ENCODE measurements around the gene FAM107B. TPM values are rescaled to one million over a fixed set of nuclear protein-coding genes. Genes with fewer than 3 reads are reported as not detected.
"Not testable (repeated sequence)": the region's sequence is repeated elsewhere in the genome, so short reads cannot be mapped to it uniquely, and the experiment has no call there.

FAM107B gene
- total RNA-seq, 1 donor from 2014 or later: 286 TPM

- peaks cover 85% of the 10 kb centered on the region for H3K36me3 Mint-ChIP-seq (ENCODE audit: low read depth)
- DNase-seq: no peak
- H3K4me1 Mint-ChIP-seq: peaks cover 81% of the 10 kb centered on the region
- no peak overlapping the region for H3K27ac Mint-ChIP-seq
- ChIA-PET POLR2A (interaction anchor here (0.5 to 1.8 kb wide), 3 partner anchors 9 to 33 kb away, joined by 3 to 5 read pairs (median 3); no protein-coding TSS in a partner anchor), CTCF (no interaction called here)
- TF ChIP-seq, protein P1, sequence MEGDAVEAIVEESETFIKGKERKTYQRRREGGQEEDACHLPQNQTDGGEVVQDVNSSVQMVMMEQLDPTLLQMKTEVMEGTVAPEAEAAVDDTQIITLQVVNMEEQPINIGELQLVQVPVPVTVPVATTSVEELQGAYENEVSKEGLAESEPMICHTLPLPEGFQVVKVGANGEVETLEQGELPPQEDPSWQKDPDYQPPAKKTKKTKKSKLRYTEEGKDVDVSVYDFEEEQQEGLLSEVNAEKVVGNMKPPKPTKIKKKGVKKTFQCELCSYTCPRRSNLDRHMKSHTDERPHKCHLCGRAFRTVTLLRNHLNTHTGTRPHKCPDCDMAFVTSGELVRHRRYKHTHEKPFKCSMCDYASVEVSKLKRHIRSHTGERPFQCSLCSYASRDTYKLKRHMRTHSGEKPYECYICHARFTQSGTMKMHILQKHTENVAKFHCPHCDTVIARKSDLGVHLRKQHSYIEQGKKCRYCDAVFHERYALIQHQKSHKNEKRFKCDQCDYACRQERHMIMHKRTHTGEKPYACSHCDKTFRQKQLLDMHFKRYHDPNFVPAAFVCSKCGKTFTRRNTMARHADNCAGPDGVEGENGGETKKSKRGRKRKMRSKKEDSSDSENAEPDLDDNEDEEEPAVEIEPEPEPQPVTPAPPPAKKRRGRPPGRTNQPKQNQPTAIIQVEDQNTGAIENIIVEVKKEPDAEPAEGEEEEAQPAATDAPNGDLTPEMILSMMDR (IDR thresholded peaks at IDR 0.05): no peak
- intact Hi-C loops (cut with micrococcal nuclease): no loop called here
- no peak for ATAC-seq (ENCODE audit: low read depth)
- no peaks in the 10 kb centered on the region for H3K9me3 Mint-ChIP-seq
- no peaks in the 10 kb centered on the region for H3K27me3 Mint-ChIP-seq
- H3K4me3 Mint-ChIP-seq: no peak overlapping the region
These were observed 182.1 kb downstream of the FAM107B start for GRCh38 chr10:14592566-14592965.

GRCh38 chr10:14592026-14592425 lies 182.7 kb downstream of the FAM107B start:
- no peak overlapping the region for H3K27ac Mint-ChIP-seq
- ATAC-seq (ENCODE audit: low read depth) (no peak), DNase-seq (no peak)
- POLR2A ChIA-PET: interaction anchor here (1.8 kb wide), 1 partner anchor 28 kb away, joined by 5 read pairs; no protein-coding TSS in a partner anchor
- TF ChIP-seq, protein P1 (IDR thresholded peaks at IDR 0.05): no peak
- H3K4me3 Mint-ChIP-seq: no peak overlapping the region
- peaks cover 83% of the 10 kb centered on the region for H3K36me3 Mint-ChIP-seq (ENCODE audit: low read depth)
- CTCF ChIA-PET: interaction anchor here (0.9 kb wide), 1 partner anchor 231 kb away, joined by 4 read pairs; no protein-coding TSS in a partner anchor
- H3K9me3 Mint-ChIP-seq: no peaks in the 10 kb centered on the region
- intact Hi-C loops (cut with micrococcal nuclease): no loop called here
- peaks cover 81% of the 10 kb centered on the region for H3K4me1 Mint-ChIP-seq
- H3K27me3 Mint-ChIP-seq: no peaks in the 10 kb centered on the region

GRCh38 chr10:14588938-14589294 lies 185.8 kb downstream of the FAM107B start:
- not testable (repeated sequence) for DNase-seq; ATAC-seq (ENCODE audit: low read depth); H3K9me3 Mint-ChIP-seq; H3K4me3 Mint-ChIP-seq; H3K27me3 Mint-ChIP-seq
- intact Hi-C loops (cut with micrococcal nuclease): loop anchor here (1.0 to 5.0 kb wide), 2 partner anchors 13 to 233 kb away; no protein-coding TSS in a partner anchor
- peak overlapping the region; percentile 89 for H3K27ac Mint-ChIP-seq
- ChIA-PET CTCF (interaction anchor here (0.9 to 1.6 kb wide), 2 partner anchors 10 to 238 kb away, joined by 3 read pairs; no protein-coding TSS in a partner anchor), POLR2A (interaction anchor here (0.6 to 2.6 kb wide), 7 partner anchors 9 to 290 kb away, joined by 3 to 8 read pairs (median 5); partner anchors contain the start of gene SUV39H2)
- peaks cover 90% of the 10 kb centered on the region for H3K4me1 Mint-ChIP-seq
- H3K36me3 Mint-ChIP-seq (ENCODE audit: low read depth): peaks cover 81% of the 10 kb centered on the region

GRCh38 chr10:14588084-14588937 lies 186.4 kb downstream of the FAM107B start:
- ChIA-PET POLR2A (interaction anchor here (0.9 to 2.6 kb wide), 13 partner anchors 10 to 290 kb away, joined by 3 to 8 read pairs (median 5); partner anchors contain the start of genes CDNF, HSPA14, MSANTD7 and SUV39H2), CTCF (interaction anchor here (1.4 to 1.6 kb wide), 3 partner anchors 10 to 239 kb away, joined by 3 to 5 read pairs (median 3); no protein-coding TSS in a partner anchor)
- Mint-ChIP-seq H3K27me3 (no peaks in the 10 kb centered on the region), H3K4me3 (peak overlapping the region; percentile 65), H3K27ac (peak overlapping the region; percentile 89), H3K4me1 (peaks cover 92% of the 10 kb centered on the region), H3K9me3 (no peaks in the 10 kb centered on the region), H3K36me3 (ENCODE audit: low read depth) (peaks cover 81% of the 10 kb centered on the region)
- no peak for DNase-seq
- TF ChIP-seq, protein P1 (IDR thresholded peaks at IDR 0.05): no peak
- peak; percentile 61 for ATAC-seq (ENCODE audit: low read depth)
- intact Hi-C loops (cut with micrococcal nuclease): loop anchor here (1.0 to 5.0 kb wide), 2 partner anchors 14 to 234 kb away; no protein-coding TSS in a partner anchor

GRCh38 chr10:14587540-14588083 lies 187.1 kb downstream of the FAM107B start:
- no peaks in the 10 kb centered on the region for H3K27me3 Mint-ChIP-seq
- intact Hi-C loops (cut with micrococcal nuclease): loop anchor here (1.0 to 5.0 kb wide), 2 partner anchors 15 to 235 kb away; no protein-coding TSS in a partner anchor
- DNase-seq (no peak), ATAC-seq (ENCODE audit: low read depth) (no peak)
- H3K27ac Mint-ChIP-seq: peak overlapping the region; percentile 89
- H3K4me1 Mint-ChIP-seq: peaks cover 97% of the 10 kb centered on the region
- peaks cover 82% of the 10 kb centered on the region for H3K36me3 Mint-ChIP-seq (ENCODE audit: low read depth)
- ChIA-PET POLR2A (interaction anchor here (0.9 to 2.6 kb wide), 12 partner anchors 10 to 291 kb away, joined by 3 to 8 read pairs (median 4); partner anchors contain the start of genes CDNF, HSPA14, MSANTD7 and SUV39H2), CTCF (interaction anchor here (1.4 to 1.6 kb wide), 3 partner anchors 9 to 240 kb away, joined by 3 to 5 read pairs (median 3); no protein-coding TSS in a partner anchor)
- H3K4me3 Mint-ChIP-seq: peak overlapping the region; percentile 65
- TF ChIP-seq, protein P1 (IDR thresholded peaks at IDR 0.05): no peak
- no peaks in the 10 kb centered on the region for H3K9me3 Mint-ChIP-seq

Data from activated B cell treated with CpG ODN at 0.5 μM for 24 hours (primary cell).